Measurements from ENCODE around the gene WDFY2.

WDFY2 gene

DNA sequence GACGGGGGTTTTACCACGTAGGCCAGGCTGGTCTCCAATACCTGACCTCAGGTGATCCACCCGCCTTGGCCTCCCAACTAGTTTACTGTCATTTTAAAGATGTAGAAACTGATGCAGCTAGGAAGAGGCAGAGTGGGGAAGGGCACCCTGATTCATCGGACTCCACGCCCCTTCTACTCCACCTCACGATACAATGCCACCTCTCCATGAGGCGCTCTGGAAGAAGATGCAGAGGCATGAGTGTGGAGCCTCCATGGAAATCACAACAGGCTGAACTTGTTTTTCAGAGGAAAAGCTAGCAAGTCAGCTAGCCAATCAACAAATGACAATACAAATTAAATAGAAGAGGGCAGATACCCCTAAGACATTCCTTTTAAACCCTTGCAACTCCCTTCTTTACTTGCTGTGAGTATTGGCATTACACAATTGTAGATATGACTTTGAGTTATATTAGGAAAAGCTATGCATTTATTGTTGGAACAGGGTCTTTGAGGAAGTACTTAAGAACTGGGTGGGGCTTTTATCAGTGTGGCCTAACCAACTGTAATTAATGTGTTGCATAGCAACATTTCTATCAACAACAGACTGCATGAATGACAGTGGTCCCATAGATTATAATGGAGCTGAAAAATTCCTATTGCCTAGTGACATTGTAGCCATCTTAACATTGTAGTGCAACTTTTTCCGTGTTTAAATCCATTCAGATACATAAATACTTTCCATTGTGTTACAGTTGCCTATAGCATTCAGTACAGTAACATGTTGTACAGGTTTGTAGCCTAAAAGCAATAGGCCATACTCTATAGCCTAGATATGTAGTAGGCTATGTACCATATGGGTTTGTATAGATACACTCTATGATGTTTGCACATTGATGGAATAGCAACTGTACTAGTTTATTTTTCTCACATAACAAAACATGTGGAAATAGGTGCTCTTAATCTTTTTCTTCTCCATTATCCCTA, 17.6 kb downstream of the WDFY2 start:
- no peak for DNase-seq (ENCODE audit: low read depth)

DNA sequence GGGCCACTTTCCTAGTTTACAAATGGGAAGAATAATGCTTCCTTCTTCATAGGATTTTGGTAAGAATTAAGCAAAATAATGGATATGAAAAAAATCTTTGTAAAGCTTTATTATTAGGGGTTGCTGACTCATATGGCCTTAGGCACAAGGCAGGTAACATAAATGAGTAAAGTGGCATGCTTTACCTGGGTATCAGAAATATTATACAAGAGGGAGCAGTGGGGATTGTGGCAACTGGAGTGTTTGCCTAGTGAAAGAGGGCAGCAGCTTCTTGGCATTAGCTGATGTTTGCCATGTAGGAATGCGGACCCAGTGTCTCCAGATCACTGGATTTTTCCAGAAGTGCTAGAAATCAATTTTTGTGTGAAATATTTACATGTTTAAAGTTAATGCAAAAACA, 19.5 kb downstream of the WDFY2 start:
- DNase-seq (ENCODE audit: low read depth), result no peak

- DNase-seq (ENCODE audit: low read depth), result no peak
Observed at GRCh38 chr13:51605698-51606097, 21.4 kb downstream of the WDFY2 start.

- DNase-seq (ENCODE audit: low read depth), result no peak
Observed at GRCh38 chr13:51607165-51607564, 22.9 kb downstream of the WDFY2 start.

DNA sequence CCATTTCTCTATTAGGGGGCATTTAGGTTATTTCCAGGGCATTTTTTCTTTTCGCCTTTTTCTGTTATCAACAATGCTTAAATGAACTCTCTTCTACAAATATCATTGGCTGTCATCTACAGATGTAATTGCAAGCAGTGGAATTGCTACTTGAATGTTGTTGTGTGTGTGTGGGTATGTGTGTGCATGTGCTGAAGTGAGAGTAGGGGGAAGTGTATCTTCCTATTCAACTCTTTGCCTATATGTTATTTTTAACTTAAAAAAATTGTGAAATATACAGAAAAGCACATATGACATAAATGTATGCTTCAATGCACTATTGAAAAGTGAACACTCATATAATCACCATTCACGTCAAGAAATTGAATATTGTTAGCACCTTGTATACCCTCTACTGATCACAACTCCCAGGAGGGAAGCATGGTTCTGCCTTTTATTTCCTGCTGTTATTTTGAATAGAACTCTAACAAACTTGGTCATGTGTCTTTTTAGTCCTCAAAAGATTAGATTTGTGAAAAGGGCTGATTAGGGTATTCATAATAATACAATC, 24.7 kb downstream of the WDFY2 start:
- no peak for DNase-seq (ENCODE audit: low read depth)

GRCh38 chr13:51612867-51613266, 28.6 kb downstream of the WDFY2 start:
- no peak for DNase-seq (ENCODE audit: low read depth)

- no peak for DNase-seq (ENCODE audit: low read depth)
Observed at GRCh38 chr13:51613535-51613934, 29.3 kb downstream of the WDFY2 start.

- peak; percentile 49 for DNase-seq (ENCODE audit: low read depth)
Observed at GRCh38 chr13:51614350-51614786, 30.1 kb downstream of the WDFY2 start.

- no peak for DNase-seq (ENCODE audit: low read depth)
Observed at GRCh38 chr13:51618626-51619025, 34.4 kb downstream of the WDFY2 start.

DNA sequence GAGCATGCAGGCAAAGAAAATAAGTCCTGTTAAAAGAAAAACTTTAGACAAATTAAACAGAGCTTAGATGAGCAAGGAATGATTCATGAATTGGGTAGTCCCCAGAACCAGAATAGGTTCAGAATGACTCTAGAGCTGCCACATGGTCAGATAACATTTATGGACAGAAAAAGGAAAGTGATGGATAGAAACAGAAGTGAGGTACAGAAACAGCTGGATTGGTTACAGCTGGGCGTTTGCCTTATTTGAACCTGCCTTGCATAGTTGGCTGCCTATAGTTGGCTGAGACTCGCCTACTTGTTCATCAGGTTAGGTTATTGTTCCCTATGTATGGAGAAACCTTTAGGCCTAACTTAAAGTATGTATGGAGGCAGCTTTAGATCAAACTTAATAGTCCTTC, 35.4 kb downstream of the WDFY2 start:
- peak; percentile 72 for DNase-seq (ENCODE audit: low read depth)

DNA sequence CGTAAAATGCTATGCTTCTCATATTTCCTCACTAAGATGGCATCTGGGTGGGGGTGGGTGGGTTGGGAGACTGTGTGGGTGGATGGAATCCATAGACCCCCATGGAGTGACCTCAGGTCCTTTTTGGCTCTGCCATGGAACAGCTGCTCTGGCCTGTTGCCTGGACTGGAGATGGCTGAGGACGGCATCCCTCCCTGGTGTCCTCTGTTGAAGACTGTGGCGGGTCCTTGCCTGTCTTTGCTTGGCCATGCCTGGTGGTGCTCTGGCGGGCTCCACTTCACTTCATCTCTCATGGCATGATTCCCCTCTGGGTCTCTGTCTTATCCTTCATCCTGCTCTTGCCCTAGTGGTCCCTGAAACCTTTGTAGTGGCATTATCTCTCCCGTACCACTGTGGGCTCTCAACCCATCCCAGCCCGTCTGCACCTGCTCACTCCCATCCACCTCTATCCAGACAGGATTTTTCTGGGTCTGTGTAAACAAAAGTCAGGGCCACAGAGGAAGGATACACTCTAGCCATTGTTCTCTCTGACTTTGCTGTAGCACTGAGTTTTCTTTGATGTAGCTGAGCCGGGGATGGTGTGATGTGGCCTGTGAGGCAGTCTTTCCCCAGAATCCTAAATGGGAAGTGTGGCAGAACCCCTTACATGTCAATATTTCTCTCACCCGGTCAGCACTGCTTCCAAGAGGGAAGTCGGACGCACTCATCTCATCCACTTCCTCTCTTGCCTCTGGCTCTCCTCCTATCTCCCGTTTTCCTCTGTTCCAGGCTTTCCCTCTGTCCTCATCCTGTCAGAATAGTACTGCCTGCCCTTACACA, 36.1 kb downstream of the WDFY2 start:
- peak; percentile 18 for DNase-seq (ENCODE audit: low read depth)

- DNase-seq (ENCODE audit: low read depth), result no peak
Observed at GRCh38 chr13:51621602-51622001, 37.3 kb downstream of the WDFY2 start.

DNA sequence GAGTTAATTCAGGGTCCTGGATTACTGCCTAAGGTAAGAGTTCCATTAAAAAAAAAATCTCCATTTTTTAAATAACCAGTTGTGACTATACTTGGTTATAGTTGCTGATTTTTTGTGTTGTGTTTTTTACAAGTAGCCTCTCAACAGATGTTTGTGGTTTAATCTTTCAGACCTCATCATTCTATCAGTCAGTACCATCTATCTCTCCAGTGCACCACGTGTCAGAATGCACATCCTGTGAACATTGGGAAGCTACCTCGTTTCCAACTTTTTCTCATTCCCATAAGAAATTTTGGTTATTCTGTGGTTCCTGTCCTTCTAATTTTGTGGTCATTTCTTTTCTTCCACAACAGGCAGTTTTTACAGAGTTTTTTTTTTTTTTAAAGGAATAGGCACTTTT, 39.2 kb downstream of the WDFY2 start:
- no peak for DNase-seq (ENCODE audit: low read depth)

DNA sequence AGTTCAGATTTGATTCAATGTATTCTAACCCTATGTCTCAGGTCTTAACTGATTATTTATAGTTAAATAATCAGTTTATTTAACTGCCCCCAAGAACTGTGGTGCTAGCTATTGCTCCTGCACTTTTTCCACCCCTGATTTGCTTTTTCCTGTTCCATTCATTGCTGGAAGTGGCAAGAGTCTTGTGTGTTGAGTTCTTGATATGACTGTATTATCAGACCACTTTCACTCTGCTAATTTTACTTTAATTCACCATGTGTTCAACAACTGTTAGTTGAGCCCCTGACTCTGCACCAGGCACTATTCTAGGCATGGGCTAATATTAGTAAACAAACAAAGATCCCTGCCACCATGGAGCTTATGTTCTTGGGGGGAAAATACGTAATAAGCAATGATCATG, 39.9 kb downstream of the WDFY2 start:
- DNase-seq (ENCODE audit: low read depth), result no peak

DNA sequence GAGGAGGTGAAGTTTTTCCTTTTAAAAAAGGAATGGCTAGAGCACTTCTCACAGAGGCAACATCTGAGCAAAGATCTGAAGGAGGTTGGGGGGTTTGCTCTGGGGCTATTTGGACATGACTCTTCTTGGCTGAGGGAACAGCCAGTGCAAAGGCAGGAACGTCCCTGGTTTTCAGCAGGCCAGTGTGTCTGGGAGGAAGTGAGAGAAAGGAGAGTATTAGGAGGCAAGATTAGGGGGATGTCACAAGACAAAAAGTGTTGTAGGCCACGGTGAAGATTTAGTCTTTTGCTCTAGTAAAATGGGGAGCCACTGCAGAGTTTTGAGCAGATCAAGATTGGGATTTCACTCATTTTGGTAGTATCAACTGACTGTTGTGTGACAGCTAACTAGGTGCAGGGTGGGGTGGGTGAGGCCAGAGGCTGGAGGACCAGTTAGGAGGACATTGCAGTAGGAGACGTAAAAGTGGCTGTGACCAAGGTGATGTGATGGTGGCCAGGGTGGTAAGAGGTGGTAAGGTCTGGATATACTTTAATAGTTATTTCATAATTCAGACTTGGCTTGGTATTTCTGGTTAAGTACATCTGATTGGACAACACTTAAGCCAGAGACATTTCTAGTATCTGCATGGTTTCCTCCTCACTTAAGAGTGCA, 40.6 kb downstream of the WDFY2 start:
- DNase-seq (ENCODE audit: low read depth), result no peak

DNA sequence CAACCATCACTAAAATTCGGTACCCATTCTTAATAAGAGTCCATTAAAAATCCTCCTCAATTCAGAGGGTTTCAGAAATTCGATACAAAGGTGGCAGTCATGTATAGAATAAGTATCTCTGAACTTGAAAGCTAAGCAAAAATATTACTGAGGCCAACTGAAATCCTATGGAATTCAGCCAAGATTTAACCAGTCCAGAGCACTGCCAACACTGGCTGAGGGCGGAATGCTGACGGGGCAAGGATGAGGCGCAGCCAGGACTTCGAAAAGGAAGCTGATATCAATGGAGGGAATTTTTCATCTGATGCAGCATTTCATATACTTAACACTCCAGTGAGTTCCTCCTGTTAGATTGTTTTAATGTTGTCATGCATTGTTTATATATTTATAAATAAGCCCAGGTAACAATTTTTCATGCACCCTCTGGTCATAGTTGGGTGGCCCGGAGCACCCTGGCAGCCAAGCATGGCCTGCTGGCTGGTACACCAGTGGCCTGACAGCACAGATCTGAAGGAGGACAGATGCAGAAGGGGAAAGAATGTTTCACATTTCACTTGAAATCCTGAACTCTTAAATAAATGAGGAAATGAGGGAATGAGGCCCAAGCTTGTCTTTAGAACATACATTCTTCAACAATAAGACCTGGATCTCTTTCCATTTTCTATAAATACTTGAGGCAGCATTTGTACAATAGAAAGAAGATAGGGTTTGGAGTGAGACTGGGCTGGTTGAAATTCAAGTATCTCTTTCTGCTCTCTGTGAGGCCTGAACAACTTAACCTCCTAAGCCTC, 41.5 kb downstream of the WDFY2 start:
- DNase-seq (ENCODE audit: low read depth), result peak; percentile 48

GRCh38 chr13:51626749-51627148, 42.5 kb downstream of the WDFY2 start:
- DNase-seq (ENCODE audit: low read depth), result peak; percentile 46

GRCh38 chr13:51628059-51628852, 44.0 kb downstream of the WDFY2 start:
- no peak for DNase-seq (ENCODE audit: low read depth)

DNA sequence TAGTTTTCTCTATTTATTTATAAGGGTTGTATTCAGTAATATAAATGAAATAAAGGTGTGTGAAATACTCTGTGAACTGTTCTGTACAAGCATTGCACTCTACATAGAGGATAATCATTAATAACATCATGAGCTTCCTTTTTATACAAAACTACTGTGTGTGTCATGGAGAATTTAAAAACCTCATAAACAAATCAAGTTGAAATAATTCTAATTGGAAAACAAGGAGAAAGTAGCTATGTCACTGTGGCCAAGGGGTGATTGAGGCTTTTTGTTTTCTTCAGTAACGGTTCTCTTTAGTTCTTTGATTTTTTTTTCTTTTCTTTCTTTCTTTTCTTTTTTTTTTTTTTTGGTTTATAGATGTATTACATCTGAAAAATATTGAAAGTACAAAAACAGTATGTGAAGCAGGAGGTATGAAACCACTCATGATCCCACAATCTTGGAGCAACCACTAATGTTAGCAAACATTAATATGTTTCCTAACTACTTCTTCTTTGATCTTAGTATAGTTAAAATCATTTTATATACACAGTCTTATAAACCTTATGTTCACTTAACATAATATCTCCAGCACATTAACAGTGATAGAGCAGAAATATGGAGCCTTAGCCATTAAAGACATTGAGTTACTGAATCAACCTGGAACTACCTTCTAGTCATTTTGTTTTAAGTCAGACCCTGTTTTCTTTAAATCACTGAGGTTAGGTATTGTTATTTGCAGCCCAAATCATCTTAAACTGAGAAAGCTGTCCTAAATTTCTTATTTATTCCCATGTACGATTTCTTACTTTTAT, 45.4 kb downstream of the WDFY2 start:
- DNase-seq (ENCODE audit: low read depth), result no peak

DNA sequence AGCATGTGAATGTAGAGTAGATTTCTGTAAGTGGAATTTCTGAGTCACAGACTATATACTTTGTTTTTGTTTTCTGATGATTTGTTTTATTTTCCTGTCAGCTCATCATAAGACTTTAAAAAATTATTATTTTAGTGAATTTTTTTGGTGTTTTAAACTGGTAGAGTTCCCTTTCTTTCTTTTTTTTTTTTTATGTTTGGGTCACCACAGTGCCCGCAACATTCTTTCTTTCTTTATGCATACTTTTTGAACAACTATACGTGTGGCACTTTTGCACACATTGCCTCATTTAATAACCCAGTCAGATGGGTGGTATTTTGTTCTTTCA, 46.0 kb downstream of the WDFY2 start:
- DNase-seq (ENCODE audit: low read depth), result peak; percentile 34
